ENCODE data around the gene NEK2.
"Not testable (repeated sequence)": the region's sequence is repeated elsewhere in the genome, so short reads cannot be mapped to it uniquely, and the experiment has no call there.

Gene NEK2

GRCh38 chr1:211693911-211694310 is 18.5 kb upstream of the NEK2 start:
- H3K4me3 ChIP-seq (ENCODE audit: low read depth, low read length); H3K9me3 ChIP-seq (ENCODE audit: control insufficient read depth, insufficient read depth, low read length); H3K4me1 ChIP-seq (ENCODE audit: control insufficient read depth, insufficient read depth, low read length); H3K27ac ChIP-seq (ENCODE audit: low read depth, low read length); H3K9ac ChIP-seq (ENCODE audit: low read depth, low read length); H3K27me3 ChIP-seq (ENCODE audit: control insufficient read depth, insufficient read depth, low read length); H3K36me3 ChIP-seq (ENCODE audit: control insufficient read depth, insufficient read depth, low read length): not testable (repeated sequence)

GRCh38 chr1:211688421-211688820 is 13.0 kb upstream of the NEK2 start:
- no peaks in the 10 kb centered on the region for H3K27me3 ChIP-seq (ENCODE audit: control insufficient read depth, insufficient read depth, low read length)
- H3K27ac ChIP-seq (ENCODE audit: low read depth, low read length) = no peak overlapping the region
- no peak overlapping the region for H3K4me3 ChIP-seq (ENCODE audit: low read depth, low read length)
- no peak overlapping the region for H3K9ac ChIP-seq (ENCODE audit: low read depth, low read length)
- H3K36me3 ChIP-seq (ENCODE audit: control insufficient read depth, insufficient read depth, low read length) = no peaks in the 10 kb centered on the region
- no peaks in the 10 kb centered on the region for H3K9me3 ChIP-seq (ENCODE audit: control insufficient read depth, insufficient read depth, low read length)
- no peaks in the 10 kb centered on the region for H3K4me1 ChIP-seq (ENCODE audit: control insufficient read depth, insufficient read depth, low read length)

DNA sequence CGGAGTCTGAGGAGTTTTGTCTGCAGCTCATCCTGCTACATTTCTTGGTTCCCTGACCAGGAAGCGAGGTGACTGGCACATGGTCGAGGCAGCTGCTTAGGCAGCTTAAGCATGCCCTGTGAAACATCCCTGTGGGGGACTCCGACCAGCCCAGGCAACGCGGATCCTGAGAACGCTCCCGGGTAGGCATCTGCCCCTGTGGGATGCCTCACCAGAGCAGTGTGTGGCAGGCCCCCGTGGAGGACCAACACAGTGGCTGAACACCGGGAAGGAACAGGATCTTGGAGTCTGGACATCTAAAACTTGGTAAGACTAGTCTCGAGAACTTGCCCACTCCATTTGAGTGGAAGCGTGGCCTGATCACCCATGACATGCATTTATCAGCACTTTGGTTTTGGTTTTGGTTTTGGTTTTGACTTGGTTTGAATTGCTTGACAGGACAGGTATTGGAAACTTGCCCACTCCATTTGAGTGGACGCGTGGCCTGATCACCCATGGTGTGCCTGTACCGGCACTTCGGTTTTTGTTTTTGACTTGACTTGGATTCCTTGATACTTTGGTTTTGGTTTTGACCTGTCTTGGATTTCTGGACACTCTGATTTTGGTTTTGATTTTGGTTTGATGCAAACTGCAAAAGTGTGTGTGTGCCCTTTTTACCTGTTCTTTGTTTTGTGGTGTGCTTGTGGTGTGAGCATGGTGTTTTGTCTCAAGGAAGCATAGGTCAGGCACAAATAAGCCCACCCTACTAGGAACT is 12.2 kb upstream of the NEK2 start:
- H3K9ac ChIP-seq (ENCODE audit: low read depth, low read length) = no peak overlapping the region
- no peak overlapping the region for H3K27ac ChIP-seq (ENCODE audit: low read depth, low read length)
- H3K4me3 ChIP-seq (ENCODE audit: low read depth, low read length) = no peak overlapping the region
- H3K27me3 ChIP-seq (ENCODE audit: control insufficient read depth, insufficient read depth, low read length) = no peaks in the 10 kb centered on the region
- H3K9me3 ChIP-seq (ENCODE audit: control insufficient read depth, insufficient read depth, low read length) = no peaks in the 10 kb centered on the region
- no peaks in the 10 kb centered on the region for H3K36me3 ChIP-seq (ENCODE audit: control insufficient read depth, insufficient read depth, low read length)
- H3K4me1 ChIP-seq (ENCODE audit: control insufficient read depth, insufficient read depth, low read length) = no peaks in the 10 kb centered on the region

DNA sequence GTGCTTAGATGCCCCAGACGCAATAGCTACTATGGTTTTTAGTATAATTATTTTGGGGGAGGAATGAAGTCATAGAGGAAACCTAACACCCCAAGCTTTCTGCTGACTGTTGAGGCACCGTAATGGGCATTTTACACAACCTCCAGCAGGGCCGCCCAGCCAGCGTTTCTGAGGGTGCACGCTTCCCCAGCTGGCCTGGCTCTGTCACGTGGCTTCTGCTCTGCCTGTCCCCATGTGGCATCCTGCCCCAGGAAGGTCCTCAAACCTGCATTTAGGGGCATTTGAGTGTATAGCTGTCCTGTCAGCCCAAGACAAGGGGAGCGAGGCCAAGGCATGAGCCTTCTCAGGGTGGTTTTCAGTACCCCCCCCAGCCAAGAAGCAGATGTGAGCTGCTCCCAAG is 10.4 kb upstream of the NEK2 start:
- H3K27me3 ChIP-seq (ENCODE audit: control insufficient read depth, insufficient read depth, low read length) = no peaks in the 10 kb centered on the region
- H3K4me1 ChIP-seq (ENCODE audit: control insufficient read depth, insufficient read depth, low read length) = peaks cover 6% of the 10 kb centered on the region; the same call in 1 of the 2 replicates
- no peaks in the 10 kb centered on the region for H3K36me3 ChIP-seq (ENCODE audit: control insufficient read depth, insufficient read depth, low read length)
- no peak overlapping the region for H3K27ac ChIP-seq (ENCODE audit: low read depth, low read length)
- no peak overlapping the region for H3K9ac ChIP-seq (ENCODE audit: low read depth, low read length)
- H3K4me3 ChIP-seq (ENCODE audit: low read depth, low read length) = no peak overlapping the region
- no peaks in the 10 kb centered on the region for H3K9me3 ChIP-seq (ENCODE audit: control insufficient read depth, insufficient read depth, low read length)

- Histone ChIP-seq H3K4me3 (ENCODE audit: low read depth, low read length) (no peak overlapping the region), H3K4me1 (ENCODE audit: control insufficient read depth, insufficient read depth, low read length) (peaks cover 7% of the 10 kb centered on the region), H3K9ac (ENCODE audit: low read depth, low read length) (no peak overlapping the region), H3K9me3 (ENCODE audit: control insufficient read depth, insufficient read depth, low read length) (no peaks in the 10 kb centered on the region), H3K27me3 (ENCODE audit: control insufficient read depth, insufficient read depth, low read length) (no peaks in the 10 kb centered on the region), H3K36me3 (ENCODE audit: control insufficient read depth, insufficient read depth, low read length) (no peaks in the 10 kb centered on the region), H3K27ac (ENCODE audit: low read depth, low read length) (no peak overlapping the region)
Observed at GRCh38 chr1:211684791-211685190, 9.4 kb upstream of the NEK2 start.

DNA sequence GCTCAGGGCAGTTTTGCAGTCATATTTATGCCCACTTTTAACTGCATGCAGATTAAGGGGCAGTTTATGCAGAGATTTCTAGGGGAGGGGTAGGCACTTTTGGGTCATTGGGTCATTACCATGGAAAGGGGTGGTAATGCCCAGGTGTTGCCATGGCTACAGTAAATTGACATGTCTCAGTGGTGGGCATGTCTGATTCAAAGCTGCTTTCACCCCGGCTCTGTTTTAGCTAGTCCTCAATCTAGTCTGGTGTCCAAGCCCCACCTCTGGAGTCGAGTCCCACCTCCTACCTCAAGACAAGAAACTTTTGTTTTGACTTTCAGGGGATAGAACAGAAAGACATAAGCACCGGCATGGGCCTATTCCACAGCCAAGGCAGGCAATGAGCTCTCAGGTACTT is 8.9 kb upstream of the NEK2 start:
- Histone ChIP-seq H3K9ac (ENCODE audit: low read depth, low read length) (no peak overlapping the region), H3K27ac (ENCODE audit: low read depth, low read length) (no peak overlapping the region), H3K4me3 (ENCODE audit: low read depth, low read length) (no peak overlapping the region), H3K4me1 (ENCODE audit: control insufficient read depth, insufficient read depth, low read length) (peaks cover 7% of the 10 kb centered on the region), H3K36me3 (ENCODE audit: control insufficient read depth, insufficient read depth, low read length) (no peaks in the 10 kb centered on the region), H3K27me3 (ENCODE audit: control insufficient read depth, insufficient read depth, low read length) (no peaks in the 10 kb centered on the region), H3K9me3 (ENCODE audit: control insufficient read depth, insufficient read depth, low read length) (no peaks in the 10 kb centered on the region)

GRCh38 chr1:211683396-211684297 is 8.2 kb upstream of the NEK2 start:
- no peaks in the 10 kb centered on the region for H3K27me3 ChIP-seq (ENCODE audit: control insufficient read depth, insufficient read depth, low read length)
- H3K36me3 ChIP-seq (ENCODE audit: control insufficient read depth, insufficient read depth, low read length) = no peaks in the 10 kb centered on the region
- H3K4me3 ChIP-seq (ENCODE audit: low read depth, low read length) = no peak overlapping the region
- H3K4me1 ChIP-seq (ENCODE audit: control insufficient read depth, insufficient read depth, low read length) = peaks cover 7% of the 10 kb centered on the region
- H3K27ac ChIP-seq (ENCODE audit: low read depth, low read length) = no peak overlapping the region
- no peaks in the 10 kb centered on the region for H3K9me3 ChIP-seq (ENCODE audit: control insufficient read depth, insufficient read depth, low read length)
- no peak overlapping the region for H3K9ac ChIP-seq (ENCODE audit: low read depth, low read length)

DNA sequence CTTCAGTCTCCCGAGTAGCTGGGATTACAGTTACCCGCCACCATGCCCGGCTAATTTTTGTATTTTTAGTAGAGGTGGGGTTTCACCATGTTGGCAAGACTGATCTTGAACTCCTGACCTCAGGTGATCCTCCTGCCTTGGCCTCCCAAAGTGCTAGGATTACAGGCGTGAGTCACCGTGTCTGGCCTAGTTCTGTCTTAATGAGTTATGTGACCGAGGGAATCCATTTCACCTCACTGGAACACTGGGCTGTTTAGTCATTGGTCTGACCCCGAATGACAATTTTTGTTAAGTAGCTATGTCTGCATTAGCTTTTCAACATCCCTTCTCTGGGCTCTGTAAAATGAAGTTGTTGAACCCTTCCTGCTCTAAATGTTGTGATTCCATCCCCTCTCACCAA is 6.8 kb upstream of the NEK2 start:
- not testable (repeated sequence) for H3K9me3 ChIP-seq (ENCODE audit: control insufficient read depth, insufficient read depth, low read length); H3K4me3 ChIP-seq (ENCODE audit: low read depth, low read length); H3K36me3 ChIP-seq (ENCODE audit: control insufficient read depth, insufficient read depth, low read length); H3K27me3 ChIP-seq (ENCODE audit: control insufficient read depth, insufficient read depth, low read length); H3K9ac ChIP-seq (ENCODE audit: low read depth, low read length); H3K4me1 ChIP-seq (ENCODE audit: control insufficient read depth, insufficient read depth, low read length); H3K27ac ChIP-seq (ENCODE audit: low read depth, low read length)

DNA sequence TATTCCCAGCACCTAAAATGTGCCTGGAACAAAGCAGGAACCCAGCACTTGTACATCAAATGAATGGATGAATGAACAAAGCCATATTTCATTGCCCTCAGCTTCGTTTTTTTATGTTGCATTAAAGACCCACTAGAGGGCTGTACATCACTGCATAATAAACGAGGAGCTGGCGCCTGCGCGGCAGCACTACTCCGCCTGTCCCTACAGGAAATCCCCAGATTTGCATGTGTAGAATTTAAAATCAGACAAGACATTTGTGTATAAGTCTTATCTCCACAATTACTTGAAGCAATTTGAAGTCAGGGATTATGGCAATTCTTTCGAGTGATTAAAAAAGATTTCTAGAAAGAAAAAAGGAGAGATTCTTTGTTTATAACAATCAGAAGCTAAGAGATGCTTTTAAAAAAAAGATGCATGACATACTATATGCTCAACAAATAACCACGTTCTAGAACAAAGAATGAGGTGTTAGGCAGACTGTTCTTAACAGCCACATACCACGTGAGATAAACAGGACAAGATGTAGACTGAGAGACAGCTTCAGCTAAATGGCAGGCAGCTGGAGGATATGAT is 5.4 kb upstream of the NEK2 start:
- Histone ChIP-seq H3K9me3 (ENCODE audit: control insufficient read depth, insufficient read depth, low read length) (no peaks in the 10 kb centered on the region), H3K4me3 (ENCODE audit: low read depth, low read length) (no peak overlapping the region), H3K4me1 (ENCODE audit: control insufficient read depth, insufficient read depth, low read length) (peaks cover 7% of the 10 kb centered on the region), H3K27me3 (ENCODE audit: control insufficient read depth, insufficient read depth, low read length) (no peaks in the 10 kb centered on the region), H3K9ac (ENCODE audit: low read depth, low read length) (no peak overlapping the region), H3K27ac (ENCODE audit: low read depth, low read length) (no peak overlapping the region), H3K36me3 (ENCODE audit: control insufficient read depth, insufficient read depth, low read length) (no peaks in the 10 kb centered on the region)

GRCh38 chr1:211677659-211678058 is 2.2 kb upstream of the NEK2 start:
- no peak overlapping the region for H3K4me3 ChIP-seq (ENCODE audit: low read depth, low read length)
- peaks cover 8% of the 10 kb centered on the region for H3K36me3 ChIP-seq (ENCODE audit: control insufficient read depth, insufficient read depth, low read length)
- H3K27ac ChIP-seq (ENCODE audit: low read depth, low read length) = no peak overlapping the region
- H3K27me3 ChIP-seq (ENCODE audit: control insufficient read depth, insufficient read depth, low read length) = no peaks in the 10 kb centered on the region
- H3K4me1 ChIP-seq (ENCODE audit: control insufficient read depth, insufficient read depth, low read length) = peaks cover 10% of the 10 kb centered on the region
- H3K9ac ChIP-seq (ENCODE audit: low read depth, low read length) = no peak overlapping the region
- no peaks in the 10 kb centered on the region for H3K9me3 ChIP-seq (ENCODE audit: control insufficient read depth, insufficient read depth, low read length)

- H3K27ac ChIP-seq (ENCODE audit: low read depth, low read length) = no peak overlapping the region
- H3K4me1 ChIP-seq (ENCODE audit: control insufficient read depth, insufficient read depth, low read length) = peaks cover 10% of the 10 kb centered on the region
- no peaks in the 10 kb centered on the region for H3K27me3 ChIP-seq (ENCODE audit: control insufficient read depth, insufficient read depth, low read length)
- H3K4me3 ChIP-seq (ENCODE audit: low read depth, low read length) = no peak overlapping the region
- peaks cover 12% of the 10 kb centered on the region for H3K36me3 ChIP-seq (ENCODE audit: control insufficient read depth, insufficient read depth, low read length)
- H3K9me3 ChIP-seq (ENCODE audit: control insufficient read depth, insufficient read depth, low read length) = no peaks in the 10 kb centered on the region
- no peak overlapping the region for H3K9ac ChIP-seq (ENCODE audit: low read depth, low read length)
Observed at GRCh38 chr1:211676761-211677160, 1.3 kb upstream of the NEK2 start.
